Measurements from ENCODE around the gene ERCC6. TPM values are rescaled to one million over a fixed set of nuclear protein-coding genes. Genes with fewer than 3 reads are reported as not detected.

Gene ERCC6
- 16.1 and 17.1 TPM in 2 replicates for total RNA-seq

GRCh38 chr10:49538381-49539319 lies at the start of gene ERCC6:
TSS of gene ERCC6 (minus strand) at chr10:49539121.

Other genes with a start within 250 kb of the ERCC6 start
- not detected in 2 replicates for gene C10orf71, start 240.0 kb downstream of the ERCC6 start, total RNA-seq
- not detected in 2 replicates for gene DRGX, start 143.0 kb downstream of the ERCC6 start, total RNA-seq
- not detected in 2 replicates for gene SLC18A3, start 71.2 kb upstream of the ERCC6 start, total RNA-seq
- gene CHAT, start 74.9 kb upstream of the ERCC6 start, total RNA-seq: not detected in 2 replicates
- gene C10orf53, start 140.5 kb upstream of the ERCC6 start, total RNA-seq: not detected in 2 replicates
- 0.14 and 0.46 TPM in 2 replicates for gene OGDHL, start 223.2 kb upstream of the ERCC6 start, total RNA-seq

Measured in smooth muscle cell of bladder (primary cell).